Activated T-cell treated with anti-CD3 and anti-CD28 coated beads for 48 hours (primary cell): ENCODE data around the gene NOC4L.
"Not testable (repeated sequence)": the region's sequence is repeated elsewhere in the genome, so short reads cannot be mapped to it uniquely, and the experiment has no call there.

Experiments used
- DNase-seq: peaks from one replicate; pipeline ENCODE4 v3.0.0-alpha.2; 2020; ENCODE audit warnings: low read depth

Gene NOC4L

GRCh38 chr12:132144115-132144809 lies at the start of gene NOC4L, which contains the start of gene DDX51:
Gene NOC4L (plus strand): TSS chr12:132144457. CDS start chr12:132144489, 32 bp downstream.
Gene DDX51 (minus strand): TSS chr12:132144319. CDS start chr12:132144296, 23 bp downstream.
- DNase-seq: peak; percentile 96

- DNase-seq: no peak
These were observed 48.5 kb upstream of the NOC4L start for GRCh38 chr12:132095520-132096409.

GRCh38 chr12:132099739-132100138 lies 44.5 kb upstream of the NOC4L start:
- no peak for DNase-seq

- no peak for DNase-seq
These were observed 43.8 kb upstream of the NOC4L start for GRCh38 chr12:132100306-132101065.

- no peak for DNase-seq
These were observed 42.0 kb upstream of the NOC4L start for GRCh38 chr12:132102297-132102696.

- not testable (repeated sequence) for DNase-seq
These were observed 41.2 kb upstream of the NOC4L start for GRCh38 chr12:132103072-132103471.

- DNase-seq: no peak
These were observed 40.5 kb upstream of the NOC4L start for GRCh38 chr12:132103542-132104308.

- no peak for DNase-seq
These were observed 38.8 kb upstream of the NOC4L start for GRCh38 chr12:132105467-132105866.

- no peak for DNase-seq
These were observed 37.3 kb upstream of the NOC4L start for GRCh38 chr12:132106921-132107320.

GRCh38 chr12:132108211-132108832 lies 35.9 kb upstream of the NOC4L start:
- no peak for DNase-seq

- DNase-seq: no peak
These were observed 34.5 kb upstream of the NOC4L start for GRCh38 chr12:132109741-132110140.

GRCh38 chr12:132110677-132111076 lies 33.6 kb upstream of the NOC4L start:
- DNase-seq: no peak

- no peak for DNase-seq
These were observed 32.5 kb upstream of the NOC4L start for GRCh38 chr12:132111654-132112304.

GRCh38 chr12:132114667-132115066 lies 29.6 kb upstream of the NOC4L start:
- no peak for DNase-seq

- no peak for DNase-seq
These were observed 28.8 kb upstream of the NOC4L start for GRCh38 chr12:132115500-132115899.

GRCh38 chr12:132116709-132117557 lies 27.3 kb upstream of the NOC4L start:
- no peak for DNase-seq

- DNase-seq: no peak
These were observed 26.7 kb upstream of the NOC4L start for GRCh38 chr12:132117558-132117875.

- no peak for DNase-seq
These were observed 25.4 kb upstream of the NOC4L start for GRCh38 chr12:132118876-132119275.

GRCh38 chr12:132121283-132121682 lies 23.0 kb upstream of the NOC4L start:
- DNase-seq: no peak
